Osteocyte (in vitro differentiated cells): ENCODE measurements around the gene DST. TPM values are rescaled to one million over a fixed set of nuclear protein-coding genes. Genes with fewer than 3 reads are reported as not detected.

ENCODE experiments used
- DNase-seq: peaks from one replicate; pipeline ENCODE4 v3.0.0; 2021; ENCODE audit warnings: mixed read lengths; ENCODE audit not compliant: unreplicated experiment; ENCODE audit errors: extremely low spot score
- H3K27ac Mint-ChIP-seq: one replicate; pipeline ENCODE4 v1.8.0; 2021; ENCODE audit warnings: mild to moderate bottlenecking, mixed read lengths; ENCODE audit not compliant: unreplicated experiment
- H3K27me3 Mint-ChIP-seq: one replicate; pipeline ENCODE4 v1.8.0; 2021; ENCODE audit warnings: mixed read lengths; ENCODE audit not compliant: unreplicated experiment
- H3K36me3 Mint-ChIP-seq: one replicate; pipeline ENCODE4 v1.8.0; 2021; ENCODE audit warnings: mixed read lengths; ENCODE audit not compliant: unreplicated experiment
- H3K4me1 Mint-ChIP-seq: one replicate; pipeline ENCODE4 v1.8.0; 2021; ENCODE audit warnings: mixed read lengths; ENCODE audit not compliant: unreplicated experiment
- H3K4me3 Mint-ChIP-seq: one replicate; pipeline ENCODE4 v1.8.0; 2021; ENCODE audit warnings: mild to moderate bottlenecking, moderate library complexity, mixed read lengths; ENCODE audit not compliant: unreplicated experiment
- H3K9me3 Mint-ChIP-seq: one replicate; pipeline ENCODE4 v1.8.0; 2021; ENCODE audit warnings: mixed read lengths; ENCODE audit not compliant: unreplicated experiment
- total RNA-seq: library from RNA; stranded (reverse); gene quantifications from 2 replicates; pipeline ENCODE4 v1.2.1, GENCODE V29; 2021
- TF ChIP-seq, protein P1 (sequence below): fragments of 200-600 bp; sonication (generic); IDR thresholded peaks from 2 replicates; pipeline ENCODE4 v1.5.0; 2021; ENCODE audit warnings: antibody characterized with exemption, mild to moderate bottlenecking, moderate library complexity

The DST gene
- total RNA-seq, 1 donor from 2014 or later = 240 TPM

DNA sequence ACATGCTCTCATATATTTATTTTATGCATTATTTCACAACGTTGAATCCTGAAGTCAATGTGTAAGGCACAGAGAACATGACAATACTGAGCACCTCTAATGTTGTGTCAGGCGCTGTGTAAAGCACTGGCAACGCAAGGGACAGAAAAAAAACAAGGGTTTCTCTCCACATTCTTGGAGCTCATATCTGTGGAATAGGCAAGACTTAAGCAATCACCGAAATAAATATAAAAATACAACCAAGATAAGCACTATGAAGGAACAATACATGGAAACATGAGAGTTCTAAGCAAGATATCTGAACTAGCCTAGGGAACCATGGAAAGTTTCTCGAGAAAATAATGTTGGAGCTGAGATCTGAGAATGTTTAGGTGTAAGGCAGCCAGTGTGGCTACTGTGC, 1.7 kb upstream of the DST start:
- peaks cover 24% of the 10 kb centered on the region for H3K4me1 Mint-ChIP-seq
- H3K27ac Mint-ChIP-seq = peak overlapping the region; percentile 82
- H3K27me3 Mint-ChIP-seq = no peaks in the 10 kb centered on the region
- H3K4me3 Mint-ChIP-seq = no peak overlapping the region
- TF ChIP-seq, protein P1, sequence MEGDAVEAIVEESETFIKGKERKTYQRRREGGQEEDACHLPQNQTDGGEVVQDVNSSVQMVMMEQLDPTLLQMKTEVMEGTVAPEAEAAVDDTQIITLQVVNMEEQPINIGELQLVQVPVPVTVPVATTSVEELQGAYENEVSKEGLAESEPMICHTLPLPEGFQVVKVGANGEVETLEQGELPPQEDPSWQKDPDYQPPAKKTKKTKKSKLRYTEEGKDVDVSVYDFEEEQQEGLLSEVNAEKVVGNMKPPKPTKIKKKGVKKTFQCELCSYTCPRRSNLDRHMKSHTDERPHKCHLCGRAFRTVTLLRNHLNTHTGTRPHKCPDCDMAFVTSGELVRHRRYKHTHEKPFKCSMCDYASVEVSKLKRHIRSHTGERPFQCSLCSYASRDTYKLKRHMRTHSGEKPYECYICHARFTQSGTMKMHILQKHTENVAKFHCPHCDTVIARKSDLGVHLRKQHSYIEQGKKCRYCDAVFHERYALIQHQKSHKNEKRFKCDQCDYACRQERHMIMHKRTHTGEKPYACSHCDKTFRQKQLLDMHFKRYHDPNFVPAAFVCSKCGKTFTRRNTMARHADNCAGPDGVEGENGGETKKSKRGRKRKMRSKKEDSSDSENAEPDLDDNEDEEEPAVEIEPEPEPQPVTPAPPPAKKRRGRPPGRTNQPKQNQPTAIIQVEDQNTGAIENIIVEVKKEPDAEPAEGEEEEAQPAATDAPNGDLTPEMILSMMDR = no peak
- peaks cover 33% of the 10 kb centered on the region for H3K36me3 Mint-ChIP-seq
- DNase-seq = no peak
- H3K9me3 Mint-ChIP-seq = no peaks in the 10 kb centered on the region

DNA sequence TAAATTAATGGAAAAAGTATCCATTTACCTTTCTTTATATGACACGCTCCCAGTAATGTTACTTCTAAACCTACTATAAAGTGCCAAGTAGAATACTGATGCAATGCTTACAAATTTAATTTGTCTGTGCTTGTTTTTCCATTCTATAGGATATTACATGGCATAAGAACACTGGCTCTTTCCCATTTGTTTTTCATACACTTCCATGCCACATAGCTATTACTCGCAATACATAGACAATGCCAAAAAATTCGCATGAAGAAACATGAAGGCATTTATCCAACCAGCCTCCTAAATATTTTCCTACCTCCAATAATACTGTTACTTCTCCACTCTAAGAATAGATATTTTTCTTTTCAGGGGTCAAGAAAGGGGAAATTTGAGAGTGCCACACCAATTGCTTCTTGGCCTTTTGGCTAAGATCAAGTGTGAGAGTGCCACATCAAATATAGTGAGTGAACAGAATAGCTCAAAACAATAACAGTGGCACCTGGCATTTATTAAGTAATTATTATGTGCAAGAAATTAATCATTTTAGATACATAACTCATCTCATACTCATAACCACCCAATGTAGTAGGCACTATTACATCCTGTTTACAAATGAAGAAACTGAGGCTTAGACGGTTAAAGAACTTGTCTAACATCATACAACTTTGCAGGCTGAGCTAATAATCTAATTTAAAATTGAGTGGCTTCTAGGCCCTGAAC, 845 bp upstream of the DST start:
- no peaks in the 10 kb centered on the region for H3K27me3 Mint-ChIP-seq
- peaks cover 33% of the 10 kb centered on the region for H3K36me3 Mint-ChIP-seq
- no peak overlapping the region for H3K4me3 Mint-ChIP-seq
- no peak for DNase-seq
- peak overlapping the region; percentile 82 for H3K27ac Mint-ChIP-seq
- peaks cover 24% of the 10 kb centered on the region for H3K4me1 Mint-ChIP-seq
- TF ChIP-seq, protein P1 = no peak
- no peaks in the 10 kb centered on the region for H3K9me3 Mint-ChIP-seq

- Mint-ChIP-seq H3K4me1 (peaks cover 24% of the 10 kb centered on the region), H3K27ac (no peak overlapping the region), H3K9me3 (no peaks in the 10 kb centered on the region), H3K4me3 (no peak overlapping the region), H3K27me3 (no peaks in the 10 kb centered on the region), H3K36me3 (peaks cover 20% of the 10 kb centered on the region)
- DNase-seq = no peak
- TF ChIP-seq, protein P1 = no peak
Observed at GRCh38 chr6:56640374-56640773, 2.3 kb downstream of the DST start.

- DNase-seq = no peak
- Mint-ChIP-seq H3K4me3 (no peak overlapping the region), H3K9me3 (no peaks in the 10 kb centered on the region), H3K27ac (no peak overlapping the region), H3K36me3 (peaks cover 26% of the 10 kb centered on the region), H3K4me1 (peaks cover 20% of the 10 kb centered on the region), H3K27me3 (no peaks in the 10 kb centered on the region)
- TF ChIP-seq, protein P1 = no peak
Observed at GRCh38 chr6:56638760-56639159, 3.9 kb downstream of the DST start.

DNA sequence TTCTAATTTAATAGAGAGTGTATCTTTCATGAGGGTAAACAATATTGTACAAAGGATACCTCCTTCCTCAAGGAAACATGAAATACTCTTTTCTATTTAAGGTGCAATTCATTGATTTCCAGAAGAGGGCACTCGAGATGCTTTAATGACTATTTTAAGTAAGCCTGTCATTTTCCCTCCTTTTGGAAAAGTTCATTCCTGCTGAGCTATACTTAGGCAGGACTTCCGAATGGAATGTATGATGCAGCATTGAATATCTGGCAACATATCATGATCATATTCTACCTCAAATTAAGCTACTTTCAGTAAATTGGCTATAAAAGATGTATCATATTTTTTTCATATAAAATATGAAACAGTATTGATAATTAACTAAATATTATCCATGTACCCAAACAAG, 5.0 kb downstream of the DST start:
- no peak overlapping the region for H3K4me3 Mint-ChIP-seq
- no peak overlapping the region for H3K27ac Mint-ChIP-seq
- no peaks in the 10 kb centered on the region for H3K27me3 Mint-ChIP-seq
- DNase-seq = no peak
- H3K4me1 Mint-ChIP-seq = peaks cover 9% of the 10 kb centered on the region
- no peaks in the 10 kb centered on the region for H3K9me3 Mint-ChIP-seq
- H3K36me3 Mint-ChIP-seq = peaks cover 27% of the 10 kb centered on the region
- TF ChIP-seq, protein P1 = peak; percentile 81
